IMR-90 (cell line): ENCODE results near the gene TSPAN3. TPM values are rescaled to one million over a fixed set of nuclear protein-coding genes. Genes with fewer than 3 reads are reported as not detected.
A peak's percentile ranks its signal among the peaks of the same experiment; 100 is the strongest.

Source experiments
- ATAC-seq: fragments of 200-7000 bp; cut with Tn5 transposase; 2 replicates; pipeline ENCODE4 v1.9.1; 2020; ENCODE audit warnings: low read depth, mild to moderate bottlenecking, moderate library complexity
- BruUV-seq: library from RNA; stranded (reverse); fragments of 400-500 nt; replicated peaks from 2 replicates; lab custom pipeline; 2021; lab: Mats Ljungman, UMichigan
- CTCF ChIA-PET: fragments of 300-600 bp; formaldehyde crosslinking; extraction: SDS; loops from one replicate; lab custom pipeline; 2021; ENCODE audit warnings: antibody characterized with exemption; lab: Yijun Ruan, JAX
- POLR2A ChIA-PET: fragments of 300-600 bp; sonication (Branson Sonifier 250); formaldehyde crosslinking; loops from one replicate; lab custom pipeline; 2022; ENCODE audit warnings: antibody characterized with exemption; ENCODE audit not compliant: unreplicated experiment; lab: Charles Lee
- DNase-seq: peaks from one replicate; pipeline ENCODE4 v3.0.0; 2013
- H2AFZ ChIP-seq: replicated peaks from 2 replicates; pipeline ENCODE3; 2013; ENCODE audit warnings: low read length, mild to moderate bottlenecking; ENCODE audit not compliant: poor library complexity
- H2AK5ac ChIP-seq: 2 replicates; pipeline ENCODE4 v1.6.1; 2013; ENCODE audit warnings: low read depth, low read length, inconsistent platforms
- H2AK9ac ChIP-seq: replicated peaks from 2 replicates; pipeline ENCODE3; 2013; ENCODE audit warnings: mild to moderate bottlenecking, low read depth, low read length, moderate library complexity; ENCODE audit not compliant: poor library complexity
- H2BK120ac ChIP-seq: 2 replicates; pipeline ENCODE4 v1.6.1; 2013; ENCODE audit warnings: low read depth, low read length, inconsistent platforms
- H2BK15ac ChIP-seq: 3 replicates; pipeline ENCODE4 v1.6.1; 2013; ENCODE audit warnings: low read depth, low read length, inconsistent platforms
- H2BK20ac ChIP-seq: 2 replicates; pipeline ENCODE4 v1.6.1; 2013; ENCODE audit warnings: low read depth, mild to moderate bottlenecking, inconsistent platforms, low read length, moderate library complexity
- H2BK5ac ChIP-seq: 2 replicates; pipeline ENCODE4 v1.6.1; 2013; ENCODE audit warnings: mild to moderate bottlenecking, low read depth, low read length, inconsistent platforms; ENCODE audit not compliant: poor library complexity, severe bottlenecking
- H3K14ac ChIP-seq: replicated peaks from 2 replicates; pipeline ENCODE4 v1.6.1; 2013; ENCODE audit warnings: low read depth, low read length, inconsistent platforms
- H3K18ac ChIP-seq: 2 replicates; pipeline ENCODE4 v1.6.1; 2013; ENCODE audit warnings: low read depth, low read length, control low read depth
- H3K23ac ChIP-seq: 2 replicates; pipeline ENCODE4 v1.6.1; 2013; ENCODE audit warnings: low read depth, low read length, inconsistent platforms
- H3K27ac ChIP-seq: 2 replicates; pipeline ENCODE4 v1.5.1; 2013; ENCODE audit warnings: mild to moderate bottlenecking, control low read depth, low read length; ENCODE audit not compliant: insufficient read depth
- H3K27me3 ChIP-seq: 2 replicates; pipeline ENCODE4 v1.6.1; 2013; ENCODE audit warnings: low read length; ENCODE audit not compliant: control insufficient read depth, insufficient read depth
- H3K36me3 ChIP-seq: 2 replicates; pipeline ENCODE4 v1.6.1; 2013; ENCODE audit warnings: low read length, mixed read lengths; ENCODE audit not compliant: control insufficient read depth, insufficient read depth
- H3K4ac ChIP-seq: 2 replicates; pipeline ENCODE4 v1.6.1; 2013; ENCODE audit warnings: low read depth, low read length, inconsistent platforms
- H3K4me1 ChIP-seq: 2 replicates; pipeline ENCODE4 v1.6.1; 2013; ENCODE audit warnings: low read length, mixed read lengths; ENCODE audit not compliant: control insufficient read depth, insufficient read depth
- H3K4me2 ChIP-seq: 2 replicates; pipeline ENCODE4 v1.6.1; 2013; ENCODE audit warnings: low read depth, mild to moderate bottlenecking, control low read depth, low read length, moderate library complexity
- H3K4me3 ChIP-seq: 2 replicates; pipeline ENCODE4 v1.5.1; 2013; ENCODE audit warnings: low read depth, mild to moderate bottlenecking, control low read depth, low read length, moderate library complexity; ENCODE audit not compliant: insufficient read depth
- H3K56ac ChIP-seq: 2 replicates; pipeline ENCODE4 v1.6.1; 2013; ENCODE audit warnings: low read length, inconsistent platforms; ENCODE audit not compliant: insufficient read depth; ENCODE audit errors: extremely low read depth
- H3K79me1 ChIP-seq, 2 experiments: 2 replicates each; pipeline ENCODE4 v1.6.1; 2013; ENCODE audit warnings: low read length in 2 of 2, inconsistent platforms in 1 of 2, low read depth in 1 of 2
- H3K9ac ChIP-seq: 2 replicates; pipeline ENCODE4 v1.6.1; 2013; ENCODE audit warnings: low read depth, low read length, control low read depth
- H3K9me1 ChIP-seq: 2 replicates; pipeline ENCODE4 v1.6.1; 2013; ENCODE audit warnings: low read length, inconsistent platforms; ENCODE audit not compliant: insufficient read depth
- H3K9me3 ChIP-seq: 2 replicates; pipeline ENCODE4 v1.6.1; 2013; ENCODE audit warnings: low read length; ENCODE audit not compliant: control insufficient read depth, insufficient read depth
- H4K20me1 ChIP-seq: 2 replicates; pipeline ENCODE4 v1.6.1; 2013; ENCODE audit warnings: low read length, inconsistent platforms; ENCODE audit not compliant: insufficient read depth
- H4K5ac ChIP-seq: 2 replicates; pipeline ENCODE4 v1.6.1; 2013; ENCODE audit warnings: mild to moderate bottlenecking, low read depth, low read length, control low read depth
- H4K8ac ChIP-seq, 2 experiments: 2 replicates each; pipeline ENCODE4 v1.6.1; 2013; ENCODE audit warnings: low read depth in 2 of 2, low read length in 2 of 2, control low read depth in 1 of 2, inconsistent platforms in 1 of 2
- H4K91ac ChIP-seq: 2 replicates; pipeline ENCODE4 v1.6.1; 2013; ENCODE audit warnings: low read depth, low read length, inconsistent platforms; ENCODE audit not compliant: insufficient read depth
- CEBPB ChIP-seq: IDR thresholded peaks from 2 replicates; pipeline ENCODE4 v1.6.1; 2012; ENCODE audit warnings: low read depth, low read length, improper control_type of control experiment
- CHD1 ChIP-seq: IDR thresholded peaks from 2 replicates; pipeline ENCODE4 v1.6.1; 2012; ENCODE audit warnings: low read depth, low read length, improper control_type of control experiment
- CTCF ChIP-seq: conservative IDR thresholded peaks from 2 replicates; pipeline ENCODE4 v1.5.1; 2012; ENCODE audit warnings: mild to moderate bottlenecking, low read depth, low read length, improper control_type of control experiment
- FOS ChIP-seq: fragments of 150-350 bp; IDR thresholded peaks from 2 replicates; pipeline ENCODE4 v1.6.1; 2016; ENCODE audit warnings: low read depth, low read length
- MAFK ChIP-seq: IDR thresholded peaks from 2 replicates; pipeline ENCODE4 v1.6.1; 2012; ENCODE audit warnings: low read depth, low read length, improper control_type of control experiment
- MXI1 ChIP-seq: IDR thresholded peaks from 2 replicates; pipeline ENCODE4 v1.6.1; 2012; ENCODE audit warnings: low read depth, mild to moderate bottlenecking, low read length, moderate library complexity, borderline replicate concordance
- NFE2L2 ChIP-seq: fragments of 150-350 bp; IDR thresholded peaks from 2 replicates; pipeline ENCODE4 v1.6.1; 2016; ENCODE audit warnings: low read depth, mild to moderate bottlenecking, low read length
- POLR2A ChIP-seq: IDR thresholded peaks from 2 replicates; pipeline ENCODE4 v1.6.1; 2012; ENCODE audit warnings: mild to moderate bottlenecking, low read depth, low read length
- RAD21 ChIP-seq: IDR thresholded peaks from 2 replicates; pipeline ENCODE4 v1.6.1; 2012; ENCODE audit warnings: low read length, improper control_type of control experiment
- RCOR1 ChIP-seq: IDR thresholded peaks from 2 replicates; pipeline ENCODE4 v1.6.1; 2012; ENCODE audit warnings: mild to moderate bottlenecking, low read length, improper control_type of control experiment; ENCODE audit not compliant: insufficient replicate concordance
- RFX5 ChIP-seq: IDR thresholded peaks from 2 replicates; pipeline ENCODE4 v1.8.0; 2012; ENCODE audit warnings: low read depth, mild to moderate bottlenecking, low read length, moderate library complexity
- SMC3 ChIP-seq: fragments of 150-350 bp; IDR thresholded peaks from 2 replicates; pipeline ENCODE4 v1.6.1; 2016; ENCODE audit warnings: low read depth, mild to moderate bottlenecking, antibody characterized with exemption, low read length, moderate library complexity
- USF2 ChIP-seq: fragments of 150-350 bp; IDR thresholded peaks from 2 replicates; pipeline ENCODE4 v1.6.1; 2017; ENCODE audit warnings: mild to moderate bottlenecking, antibody characterized with exemption, low read length, low read depth
- WGBS, 2 experiments: methylation state at CpG; one replicate each; pipeline versions ENCODE4 v1.1.5 to v1.1.7; 2013; ENCODE audit warnings: missing lambda C conversion rate in 2 of 2; ENCODE audit not compliant: insufficient read length in 1 of 2; ENCODE audit errors: extremely low coverage in 2 of 2; 5-methylcytosine and 5-hydroxymethylcytosine counted together
- dilution Hi-C: fragments of 300-500 bp; cut with HindIII; formaldehyde crosslinking; loops from one replicate; pipeline ENCODE4 v1.14.3; 2018; ENCODE audit warnings: low sequenced_read_pairs; ENCODE audit not compliant: unreplicated experiment
- in situ Hi-C: fragments of 300-500 bp; cut with MboI; formaldehyde crosslinking; loops from 3 replicates; pipeline ENCODE4 v1.14.3; 2019; ENCODE audit warnings: low sequenced_read_pairs, inconsistent platforms, mixed read lengths
- intact Hi-C: fragments of 100-400 bp; cut with micrococcal nuclease; formaldehyde crosslinking; loops from 2 replicates; pipeline ENCODE4 v1.10.0; 2022
- polyA plus RNA-seq, 3 experiments: library from polyadenylated mRNA; depleted of rRNA; stranded (reverse); fragments of >200 nt; gene quantifications; 2 replicates each; pipeline ENCODE4 v1.2.3, GENCODE V29; 2012; ENCODE audit warnings: low replicate concordance in 1 of 3
- total RNA-seq: library from RNA; depleted of rRNA; stranded (reverse); fragments of >200 nt; gene quantifications from 2 replicates; pipeline ENCODE4 v1.2.3, GENCODE V29; 2012
- TF ChIP-seq, protein P1 (sequence below): fragments of 150-350 bp; IDR thresholded peaks from 2 replicates; pipeline ENCODE4 v1.6.1; 2016; ENCODE audit warnings: low read depth, mild to moderate bottlenecking, low read length, moderate library complexity, borderline replicate concordance

TSPAN3 gene
- total and polyA plus RNA-seq, 2 of the 4 experiments (the other 2 are of a cell fraction): 270 to 295 TPM

DNA sequence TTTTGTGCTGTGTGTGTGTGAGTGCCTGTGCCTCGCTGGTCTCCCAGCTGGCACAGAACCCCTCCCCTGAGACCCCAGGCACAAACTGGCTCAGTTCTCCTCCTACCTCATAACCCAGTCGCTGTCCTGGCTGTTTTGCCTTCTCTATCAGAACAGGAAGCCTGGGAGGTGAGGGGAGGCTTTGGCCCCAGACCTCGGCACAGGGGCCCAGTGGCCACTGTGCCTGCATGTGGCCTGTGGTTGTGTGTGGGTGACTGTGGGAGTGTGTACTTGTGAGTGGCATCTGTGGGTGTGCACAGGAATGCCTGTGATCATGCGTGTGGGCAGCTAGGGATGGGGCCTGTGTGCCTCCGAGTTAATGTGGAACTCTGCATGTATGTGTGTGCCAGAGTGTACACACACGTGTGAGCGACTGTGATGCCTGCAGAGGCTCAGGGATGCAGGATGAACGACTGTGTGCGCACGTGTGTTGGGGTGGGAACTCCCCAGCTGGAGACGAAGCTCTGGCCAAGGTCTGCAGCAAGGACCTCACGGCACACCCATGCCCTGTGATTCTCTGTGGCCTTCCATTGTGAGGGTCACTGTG lies 43.7 kb downstream of the TSPAN3 start:
- Histone ChIP-seq H3K9ac (no peak overlapping the region), H4K8ac (no peak overlapping the region), H3K27me3 (no peaks in the 10 kb centered on the region; the same call in 1 of the 2 replicates), H3K79me1 (no peaks in the 10 kb centered on the region), H4K5ac (no peak overlapping the region), H4K91ac (no peak overlapping the region), H2BK15ac (no peak overlapping the region), H3K4me2 (no peak overlapping the region), H4K20me1 (no peaks in the 10 kb centered on the region), H2BK20ac (no peak overlapping the region), H2BK5ac (no peak overlapping the region), H3K56ac (no peak overlapping the region), H2AK5ac (no peak overlapping the region), H3K27ac (no peak overlapping the region), H3K4me1 (peaks cover 3% of the 10 kb centered on the region), H3K36me3 (no peaks in the 10 kb centered on the region), H3K14ac (no peak overlapping the region), H3K9me1 (peaks cover 4% of the 10 kb centered on the region), H2AFZ (peak overlapping the region; percentile 40), H3K23ac (no peak overlapping the region), H3K4me3 (no peak overlapping the region), H3K18ac (no peak overlapping the region), H2BK120ac (no peak overlapping the region), H3K4ac (no peak overlapping the region), H2AK9ac (no peak overlapping the region), H3K9me3 (no peaks in the 10 kb centered on the region)
- in situ Hi-C loops: loop anchor here (10.0 kb wide), 1 partner anchor 518 kb away; no protein-coding TSS in a partner anchor
- intact Hi-C loops: no loop called here
- dilution Hi-C loops: no loop called here
- ATAC-seq (no peak), DNase-seq (no peak)
- POLR2A ChIA-PET: no interaction called here
- CTCF ChIA-PET: interaction anchor here (0.6 kb wide), 1 partner anchor 29 kb away, joined by 3 read pairs; no protein-coding TSS in a partner anchor
- BruUV-seq: no TSS peak
- 94% methylated on average over 2 of the region's 12 CpGs; no CpG with 5 or more reads in 1 of the 2 experiments for WGBS, 2 experiments
- TF ChIP-seq MXI1 (no peak), CHD1 (no peak), RCOR1 (no peak), RAD21 (no peak), FOS (no peak), NFE2L2 (no peak), SMC3 (no peak), MAFK (no peak), RFX5 (no peak), USF2 (no peak), CEBPB (no peak), POLR2A (no peak), CTCF (no peak)
- TF ChIP-seq, protein P1, sequence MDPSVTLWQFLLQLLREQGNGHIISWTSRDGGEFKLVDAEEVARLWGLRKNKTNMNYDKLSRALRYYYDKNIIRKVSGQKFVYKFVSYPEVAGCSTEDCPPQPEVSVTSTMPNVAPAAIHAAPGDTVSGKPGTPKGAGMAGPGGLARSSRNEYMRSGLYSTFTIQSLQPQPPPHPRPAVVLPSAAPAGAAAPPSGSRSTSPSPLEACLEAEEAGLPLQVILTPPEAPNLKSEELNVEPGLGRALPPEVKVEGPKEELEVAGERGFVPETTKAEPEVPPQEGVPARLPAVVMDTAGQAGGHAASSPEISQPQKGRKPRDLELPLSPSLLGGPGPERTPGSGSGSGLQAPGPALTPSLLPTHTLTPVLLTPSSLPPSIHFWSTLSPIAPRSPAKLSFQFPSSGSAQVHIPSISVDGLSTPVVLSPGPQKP: no peak
